ENCODE results near the gene PLK5.

Gene PLK5

GRCh38 chr19:1580957-1581356, 57.1 kb downstream of the PLK5 start:
- DNase-seq, result no peak

DNA sequence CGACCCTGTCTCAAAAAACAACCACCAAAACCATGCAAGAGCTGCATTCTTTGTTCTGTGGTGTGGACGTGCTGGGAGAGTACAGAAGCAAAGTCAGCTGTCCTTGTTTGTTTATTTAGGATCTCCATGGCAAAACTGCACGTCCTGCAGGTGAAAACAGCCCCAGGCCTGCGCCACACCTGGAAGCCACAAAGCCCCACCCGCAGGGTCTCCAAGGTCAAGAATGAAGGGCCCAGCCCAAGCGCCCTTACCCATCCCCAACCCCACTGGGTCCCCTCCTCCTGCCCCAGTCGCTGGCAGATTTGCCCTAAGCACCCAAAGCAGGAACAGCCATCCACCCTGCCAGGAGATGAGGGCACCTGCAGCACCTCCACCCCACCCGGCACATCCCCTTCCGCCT, 58.3 kb downstream of the PLK5 start:
- DNase-seq, result no peak

- DNase-seq, result no peak
These were observed 60.8 kb downstream of the PLK5 start for GRCh38 chr19:1584500-1585242.

DNA sequence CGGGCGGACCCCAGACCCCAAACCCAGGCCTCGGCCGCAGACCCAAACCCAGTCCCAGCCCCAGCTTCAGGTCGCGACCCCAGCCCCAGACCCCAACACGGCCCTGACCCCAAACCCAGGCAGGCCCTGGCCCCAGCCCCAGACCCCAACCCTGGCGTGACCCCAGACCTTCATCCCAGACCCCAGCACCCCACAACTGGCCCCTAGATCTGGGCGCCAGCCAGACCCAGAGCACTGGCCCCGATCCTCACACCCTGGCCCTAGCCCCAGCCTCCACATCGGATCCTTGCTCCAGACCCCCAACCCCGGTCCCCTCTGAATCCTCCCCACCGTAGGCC, 61.3 kb downstream of the PLK5 start:
- DNase-seq, result no peak
